Keratinocyte (primary cell): ENCODE results near the gene LAMA1. TPM values are rescaled to one million over a fixed set of nuclear protein-coding genes. Genes with fewer than 3 reads are reported as not detected.

ENCODE experiments used
- DNase-seq: peaks from one replicate; pipeline ENCODE4 v3.0.0-alpha.2; 2011; ENCODE audit warnings: low read depth, missing footprints, low spot score
- FAIRE-seq: peaks from 2 replicates; lab custom pipeline; 2011; peaks lifted over from hg19 to GRCh38; lab: Jason Lieb, UNC
- H2AFZ ChIP-seq: 2 replicates; pipeline ENCODE4 v1.6.0; 2012; ENCODE audit warnings: low read length, control low read depth, inconsistent platforms; ENCODE audit not compliant: control insufficient read depth
- H3K27ac ChIP-seq: 2 replicates; pipeline ENCODE4 v1.5.1; 2011; ENCODE audit warnings: low read length; ENCODE audit not compliant: control insufficient read depth, insufficient read depth
- H3K27me3 ChIP-seq: 3 replicates; pipeline ENCODE4 v1.6.0; 2011; ENCODE audit warnings: low read length; ENCODE audit not compliant: control insufficient read depth, insufficient read depth; ENCODE audit errors: extremely low read depth
- H3K36me3 ChIP-seq, 2 experiments: 2 replicates in 1 of 2; 3 replicates in 1 of 2; pipeline ENCODE4 v1.5.1; 2011; ENCODE audit warnings: low read length in 2 of 2, mild to moderate bottlenecking in 1 of 2; ENCODE audit not compliant: control insufficient read depth in 2 of 2, insufficient read depth in 2 of 2; ENCODE audit errors: extremely low read depth in 1 of 2
- H3K4me1 ChIP-seq: 3 replicates; pipeline ENCODE4 v1.5.1; 2011; ENCODE audit warnings: low read length; ENCODE audit not compliant: control insufficient read depth, insufficient read depth; ENCODE audit errors: extremely low read depth
- H3K4me2 ChIP-seq: 3 replicates; pipeline ENCODE4 v1.6.0; 2011; ENCODE audit warnings: low read depth, low read length; ENCODE audit not compliant: control insufficient read depth, insufficient read depth; ENCODE audit errors: extremely low read depth
- H3K4me3 ChIP-seq, 3 experiments: fragments of 200-600 bp in 1 of 3; sonication (generic) in 1 of 3; 2 replicates in 2 of 3; 3 replicates in 1 of 3; pipeline ENCODE4 v1.5.1; 2011 to 2016; ENCODE audit warnings: low read length in 3 of 3, mild to moderate bottlenecking in 3 of 3, control low read depth in 2 of 3, inconsistent platforms in 1 of 3, low read depth in 1 of 3, mixed read lengths in 1 of 3, mixed run types in 1 of 3, moderate library complexity in 1 of 3; ENCODE audit not compliant: control insufficient read depth in 2 of 3, insufficient read depth in 2 of 3; ENCODE audit errors: extremely low read depth in 1 of 3
- H3K79me2 ChIP-seq: 2 replicates; pipeline ENCODE4 v1.6.0; 2012; ENCODE audit warnings: low read length; ENCODE audit not compliant: control insufficient read depth, insufficient read depth
- H3K9ac ChIP-seq: 3 replicates; pipeline ENCODE4 v1.6.0; 2011; ENCODE audit warnings: low read length; ENCODE audit not compliant: control insufficient read depth, insufficient read depth; ENCODE audit errors: extremely low read depth
- H3K9me1 ChIP-seq: 3 replicates; pipeline ENCODE4 v1.6.0; 2011; ENCODE audit warnings: low read length; ENCODE audit not compliant: control insufficient read depth, insufficient read depth; ENCODE audit errors: extremely low read depth
- H3K9me3 ChIP-seq: 2 replicates; pipeline ENCODE4 v1.5.1; 2012; ENCODE audit warnings: low read depth, low read length; ENCODE audit not compliant: control insufficient read depth
- H4K20me1 ChIP-seq: 3 replicates; pipeline ENCODE4 v1.6.0; 2011; ENCODE audit warnings: low read length; ENCODE audit not compliant: control insufficient read depth, insufficient read depth; ENCODE audit errors: extremely low read depth
- EZH2 ChIP-seq: IDR thresholded peaks from one replicate; pipeline ENCODE4 v1.6.1; 2012; ENCODE audit warnings: inconsistent platforms, mild to moderate bottlenecking, low read length, moderate library complexity
- dilution Hi-C: fragments of 300-500 bp; cut with MboI; formaldehyde crosslinking; loops from one replicate; pipeline ENCODE4 v1.7.0; 2020; ENCODE audit warnings: low sequenced_read_pairs; ENCODE audit not compliant: extremely low pct_ligation_motif_present
- polyA plus RNA-seq, 5 experiments: library from polyadenylated mRNA; depleted of rRNA in 3 of 5; stranded (reverse) in 3 of 5; stranded (forward) in 1 of 5; unstranded in 1 of 5; fragments of >200 nt; gene quantifications; 1 replicate in 1 of 5; 2 replicates in 3 of 5; 3 replicates in 1 of 5; pipeline versions ENCODE4 v1.2.1 to v1.2.3, GENCODE V29; 2011 to 2012; ENCODE audit warnings: missing spikeins in 2 of 5, low read depth in 1 of 5, low replicate concordance in 1 of 5
- TF ChIP-seq, protein P1 (sequence below), 3 experiments: IDR thresholded peaks in 1 of 3; conservative IDR thresholded peaks in 1 of 3; optimal IDR thresholded peaks in 1 of 3; 2 replicates in 2 of 3; 3 replicates in 1 of 3; pipeline versions ENCODE3 to v1.5.1; 2011; ENCODE audit warnings: low read length in 3 of 3, mild to moderate bottlenecking in 3 of 3, moderate library complexity in 2 of 3, control low read depth in 1 of 3, inconsistent platforms in 1 of 3; ENCODE audit not compliant: insufficient read depth in 2 of 3; ENCODE audit errors: extremely low read depth in 1 of 3

LAMA1 gene
- polyA plus RNA-seq, 1 donor (not counting 4 experiments of a cell fraction or from before 2014, with no cell fraction given), result 2.1 TPM

- Histone ChIP-seq H3K9me3 (no peaks in the 10 kb centered on the region), H3K4me1 (no peaks in the 10 kb centered on the region), H3K79me2 (no peaks in the 10 kb centered on the region), H3K9ac (no peak overlapping the region), H3K27ac (no peak overlapping the region), H3K36me3 (no peaks in the 10 kb centered on the region), H3K27me3 (peaks cover 4% of the 10 kb centered on the region), H3K4me3 (no peak overlapping the region), H3K9me1 (no peaks in the 10 kb centered on the region), H4K20me1 (no peaks in the 10 kb centered on the region), H3K4me2 (no peak overlapping the region), H2AFZ (no peak overlapping the region)
- DNase-seq (no peak), FAIRE-seq (no peak)
- TF ChIP-seq, protein P1, sequence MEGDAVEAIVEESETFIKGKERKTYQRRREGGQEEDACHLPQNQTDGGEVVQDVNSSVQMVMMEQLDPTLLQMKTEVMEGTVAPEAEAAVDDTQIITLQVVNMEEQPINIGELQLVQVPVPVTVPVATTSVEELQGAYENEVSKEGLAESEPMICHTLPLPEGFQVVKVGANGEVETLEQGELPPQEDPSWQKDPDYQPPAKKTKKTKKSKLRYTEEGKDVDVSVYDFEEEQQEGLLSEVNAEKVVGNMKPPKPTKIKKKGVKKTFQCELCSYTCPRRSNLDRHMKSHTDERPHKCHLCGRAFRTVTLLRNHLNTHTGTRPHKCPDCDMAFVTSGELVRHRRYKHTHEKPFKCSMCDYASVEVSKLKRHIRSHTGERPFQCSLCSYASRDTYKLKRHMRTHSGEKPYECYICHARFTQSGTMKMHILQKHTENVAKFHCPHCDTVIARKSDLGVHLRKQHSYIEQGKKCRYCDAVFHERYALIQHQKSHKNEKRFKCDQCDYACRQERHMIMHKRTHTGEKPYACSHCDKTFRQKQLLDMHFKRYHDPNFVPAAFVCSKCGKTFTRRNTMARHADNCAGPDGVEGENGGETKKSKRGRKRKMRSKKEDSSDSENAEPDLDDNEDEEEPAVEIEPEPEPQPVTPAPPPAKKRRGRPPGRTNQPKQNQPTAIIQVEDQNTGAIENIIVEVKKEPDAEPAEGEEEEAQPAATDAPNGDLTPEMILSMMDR (optimal IDR thresholded peaks at IDR 0.05 in 1 of 3, IDR thresholded peaks at IDR 0.05 in 1 of 3, conservative IDR thresholded peaks at IDR 0.05 in 1 of 3; ENCODE audit: extremely low read depth in 1 of 3, insufficient read depth in 2 of 3, low read length in 3 of 3), result no peak
- dilution Hi-C loops, result no loop called here
Measured at GRCh38 chr18:6929370-6930102, 188.1 kb downstream of the LAMA1 start.

DNA sequence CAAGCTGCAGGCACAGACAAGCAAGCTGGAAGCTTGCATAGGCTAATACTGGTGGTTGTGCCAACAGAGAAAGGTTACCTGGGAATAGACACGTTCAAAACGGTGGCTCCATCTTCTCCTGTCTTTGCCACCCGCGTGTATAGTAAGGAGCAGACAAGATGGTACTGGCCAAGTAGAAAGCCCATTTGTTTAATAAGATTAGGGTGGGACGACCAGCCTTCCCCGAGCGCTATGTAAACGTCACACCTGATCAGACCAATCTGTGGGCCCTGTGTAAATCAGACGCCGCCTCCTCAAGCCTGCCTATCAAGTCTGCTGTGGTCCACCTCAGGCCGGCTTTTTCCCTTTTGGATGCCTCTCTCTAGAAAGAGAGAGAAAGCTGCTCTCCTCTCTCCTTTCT, 189.2 kb downstream of the LAMA1 start:
- DNase-seq (no peak), FAIRE-seq (no peak)
- Histone ChIP-seq H3K9ac (no peak overlapping the region), H3K4me1 (no peaks in the 10 kb centered on the region), H3K4me3 (no peak overlapping the region), H3K9me3 (no peaks in the 10 kb centered on the region), H3K27ac (no peak overlapping the region), H3K36me3 (no peaks in the 10 kb centered on the region), H3K27me3 (peaks cover 4% of the 10 kb centered on the region), H4K20me1 (no peaks in the 10 kb centered on the region), H2AFZ (peak overlapping the region; percentile 51), H3K4me2 (no peak overlapping the region), H3K9me1 (no peaks in the 10 kb centered on the region), H3K79me2 (no peaks in the 10 kb centered on the region)
- dilution Hi-C loops, result no loop called here
- no peak for TF ChIP-seq EZH2
- TF ChIP-seq, protein P1 (optimal IDR thresholded peaks at IDR 0.05 in 1 of 3, IDR thresholded peaks at IDR 0.05 in 1 of 3, conservative IDR thresholded peaks at IDR 0.05 in 1 of 3; ENCODE audit: extremely low read depth in 1 of 3, insufficient read depth in 2 of 3, low read length in 3 of 3), result no peak
